Activated T-helper 1 cell treated with anti-CD3 and anti-CD28 coated beads, Interleukin-12 subunit alpha, Interleukin-12 subunit beta, Interleukin-2, Interleukin-4 antibody, amounts not matched to agents 30 ng/mL and 10 ng/mL and 1 ng/mL, durations not matched to agents 14 hours and 24 hours and 36 hours (primary cell): Measurements from ENCODE around the gene GADD45B. TPM values are rescaled to one million over a fixed set of nuclear protein-coding genes. Genes with fewer than 3 reads are reported as not detected.
"Not testable (repeated sequence)": the region's sequence is repeated elsewhere in the genome, so short reads cannot be mapped to it uniquely, and the experiment has no call there.

Source experiments
- DNase-seq: peaks from one replicate; pipeline ENCODE4 v3.0.0; 2021; ENCODE audit warnings: low spot score
- H3K27ac Mint-ChIP-seq: one replicate; pipeline ENCODE4 v1.8.0; 2021; ENCODE audit warnings: mild to moderate bottlenecking, mixed read lengths
- H3K27me3 Mint-ChIP-seq: one replicate; pipeline ENCODE4 v1.8.0; 2022; ENCODE audit warnings: mild to moderate bottlenecking, moderate library complexity, mixed read lengths; ENCODE audit not compliant: insufficient read depth
- H3K36me3 Mint-ChIP-seq: one replicate; pipeline ENCODE4 v1.8.0; 2021; ENCODE audit warnings: low read depth, mixed read lengths
- H3K4me1 Mint-ChIP-seq: one replicate; pipeline ENCODE4 v1.8.0; 2021; ENCODE audit warnings: low read depth, mixed read lengths
- H3K4me3 Mint-ChIP-seq: one replicate; pipeline ENCODE4 v1.8.0; 2021; ENCODE audit warnings: mild to moderate bottlenecking, moderate library complexity, mixed read lengths
- H3K9me3 Mint-ChIP-seq: one replicate; pipeline ENCODE4 v1.8.0; 2021; ENCODE audit warnings: mixed read lengths
- intact Hi-C: fragments of 100-400 bp; cut with micrococcal nuclease; formaldehyde crosslinking; loops from one replicate; pipeline ENCODE4 v1.15.1; 2024
- total RNA-seq: library from RNA; stranded (reverse); gene quantifications from 2 replicates; pipeline ENCODE4 v1.2.3, GENCODE V29; 2022

GADD45B gene
- total RNA-seq, 1 donor from 2014 or later = 129 TPM

GRCh38 chr19:2491130-2491801 is 15.3 kb downstream of the GADD45B start:
- Mint-ChIP-seq H3K27ac (no peak overlapping the region), H3K27me3 (peaks cover 51% of the 10 kb centered on the region), H3K9me3 (no peaks in the 10 kb centered on the region), H3K36me3 (no peaks in the 10 kb centered on the region), H3K4me3 (no peak overlapping the region), H3K4me1 (peaks cover 20% of the 10 kb centered on the region)
- DNase-seq = no peak
- intact Hi-C loops = no loop called here

GRCh38 chr19:2492870-2493269 is 16.9 kb downstream of the GADD45B start:
- peaks cover 22% of the 10 kb centered on the region for H3K4me1 Mint-ChIP-seq

DNA sequence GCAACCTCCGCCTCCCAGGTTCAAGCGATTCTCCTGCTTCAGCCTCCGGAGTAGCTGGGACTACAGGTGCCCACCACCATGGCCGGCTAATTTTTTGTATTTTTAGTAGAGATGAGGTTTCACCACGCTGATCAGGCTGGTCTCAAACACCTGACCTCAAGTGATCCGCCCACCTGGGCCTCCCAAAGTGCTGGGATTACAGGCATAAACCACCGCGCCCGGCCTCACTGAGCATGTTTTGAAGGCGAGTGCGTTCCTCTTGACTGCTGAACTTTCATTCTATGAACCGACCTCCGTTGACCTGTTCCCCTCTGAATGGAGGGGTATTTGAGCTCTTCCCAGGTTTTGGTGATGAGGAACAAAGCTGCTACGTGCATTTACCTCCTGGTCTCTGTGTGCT is 17.5 kb downstream of the GADD45B start:
- H3K4me3 Mint-ChIP-seq, intact Hi-C loops, H3K27ac Mint-ChIP-seq, DNase-seq, H3K36me3 Mint-ChIP-seq, H3K9me3 Mint-ChIP-seq: not testable (repeated sequence)
- H3K4me1 Mint-ChIP-seq = peaks cover 22% of the 10 kb centered on the region
- H3K27me3 Mint-ChIP-seq = peaks cover 39% of the 10 kb centered on the region

More at GRCh38 chr19:2492870-2493269, 16.9 kb downstream of the GADD45B start:
- DNase-seq = no peak
- Mint-ChIP-seq H3K9me3 (no peaks in the 10 kb centered on the region), H3K27ac (no peak overlapping the region), H3K27me3 (peaks cover 42% of the 10 kb centered on the region), H3K4me3 (no peak overlapping the region), H3K36me3 (no peaks in the 10 kb centered on the region)
- intact Hi-C loops = no loop called here

- no peaks in the 10 kb centered on the region for H3K9me3 Mint-ChIP-seq
- intact Hi-C loops = loop anchor here (2.0 kb wide), 1 partner anchor 13 kb away; no protein-coding TSS in a partner anchor
- H3K4me3 Mint-ChIP-seq = peak overlapping the region; percentile 50
- H3K27ac Mint-ChIP-seq = no peak overlapping the region
- no peaks in the 10 kb centered on the region for H3K36me3 Mint-ChIP-seq
- peaks cover 35% of the 10 kb centered on the region for H3K27me3 Mint-ChIP-seq
- H3K4me1 Mint-ChIP-seq = peaks cover 22% of the 10 kb centered on the region
- DNase-seq = no peak
These were observed 18.1 kb downstream of the GADD45B start for GRCh38 chr19:2494084-2494446.

- intact Hi-C loops = loop anchor here (2.0 kb wide), 1 partner anchor 14 kb away; no protein-coding TSS in a partner anchor
- Mint-ChIP-seq H3K4me3 (peak overlapping the region; percentile 59), H3K27ac (no peak overlapping the region), H3K4me1 (peaks cover 21% of the 10 kb centered on the region), H3K27me3 (peaks cover 32% of the 10 kb centered on the region), H3K9me3 (no peaks in the 10 kb centered on the region), H3K36me3 (no peaks in the 10 kb centered on the region)
- DNase-seq = peak; percentile 47
These were observed 18.7 kb downstream of the GADD45B start for GRCh38 chr19:2494447-2495129.

- Mint-ChIP-seq H3K4me3 (peak overlapping the region; percentile 22), H3K9me3 (no peaks in the 10 kb centered on the region), H3K36me3 (no peaks in the 10 kb centered on the region), H3K27me3 (peaks cover 29% of the 10 kb centered on the region), H3K27ac (no peak overlapping the region), H3K4me1 (peaks cover 18% of the 10 kb centered on the region)
- DNase-seq = no peak
- intact Hi-C loops = loop anchor here (2.0 kb wide), 1 partner anchor 14 kb away; no protein-coding TSS in a partner anchor
These were observed 19.3 kb downstream of the GADD45B start for GRCh38 chr19:2495130-2495641.

- peaks cover 26% of the 10 kb centered on the region for H3K27me3 Mint-ChIP-seq
- no peaks in the 10 kb centered on the region for H3K9me3 Mint-ChIP-seq
- no peak overlapping the region for H3K27ac Mint-ChIP-seq
- peak overlapping the region; percentile 49 for H3K4me3 Mint-ChIP-seq
- no peak for DNase-seq
- peaks cover 18% of the 10 kb centered on the region for H3K4me1 Mint-ChIP-seq
- intact Hi-C loops = loop anchor here (2.0 kb wide), 1 partner anchor 15 kb away; no protein-coding TSS in a partner anchor
- H3K36me3 Mint-ChIP-seq = no peaks in the 10 kb centered on the region
These were observed 19.9 kb downstream of the GADD45B start for GRCh38 chr19:2495651-2496316.

DNA sequence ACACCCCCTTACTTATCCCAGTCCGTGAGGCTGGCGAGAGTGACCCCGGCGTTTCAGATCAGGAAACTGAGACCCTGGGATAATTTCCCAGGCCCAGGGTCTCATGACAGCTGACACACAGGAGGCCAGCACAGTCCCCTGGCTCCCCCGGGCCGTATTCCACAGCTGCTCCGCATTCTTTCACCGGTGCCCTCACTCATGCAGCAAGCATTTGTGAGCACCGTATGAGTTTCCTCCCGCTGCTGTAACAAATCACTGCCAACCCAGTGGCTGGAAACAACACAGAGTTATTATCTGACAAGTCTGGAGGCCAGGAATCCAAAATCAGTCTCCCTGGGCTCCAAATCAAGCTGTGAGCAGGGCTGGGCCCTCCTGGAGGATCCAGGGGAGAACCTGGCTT is 21.3 kb downstream of the GADD45B start:
- Mint-ChIP-seq H3K4me3 (no peak overlapping the region), H3K27ac (no peak overlapping the region), H3K27me3 (peaks cover 17% of the 10 kb centered on the region), H3K4me1 (peaks cover 18% of the 10 kb centered on the region), H3K9me3 (no peaks in the 10 kb centered on the region), H3K36me3 (no peaks in the 10 kb centered on the region)
- DNase-seq = no peak
- intact Hi-C loops = no loop called here

GRCh38 chr19:2500156-2500555 is 24.2 kb downstream of the GADD45B start:
- no peak for DNase-seq
- no peaks in the 10 kb centered on the region for H3K9me3 Mint-ChIP-seq
- H3K4me1 Mint-ChIP-seq = peaks cover 22% of the 10 kb centered on the region
- intact Hi-C loops = no loop called here
- peaks cover 10% of the 10 kb centered on the region for H3K27me3 Mint-ChIP-seq
- no peaks in the 10 kb centered on the region for H3K36me3 Mint-ChIP-seq
- H3K27ac Mint-ChIP-seq = no peak overlapping the region
- H3K4me3 Mint-ChIP-seq = no peak overlapping the region

GRCh38 chr19:2500841-2501261 is 24.9 kb downstream of the GADD45B start:
- no peak for DNase-seq
- no peaks in the 10 kb centered on the region for H3K9me3 Mint-ChIP-seq
- peaks cover 10% of the 10 kb centered on the region for H3K27me3 Mint-ChIP-seq
- H3K27ac Mint-ChIP-seq = no peak overlapping the region
- H3K4me1 Mint-ChIP-seq = peaks cover 22% of the 10 kb centered on the region
- H3K4me3 Mint-ChIP-seq = no peak overlapping the region
- H3K36me3 Mint-ChIP-seq = no peaks in the 10 kb centered on the region
- intact Hi-C loops = no loop called here

GRCh38 chr19:2503521-2504109 is 27.7 kb downstream of the GADD45B start:
- H3K4me3 Mint-ChIP-seq = peak overlapping the region; percentile 45
- H3K27ac Mint-ChIP-seq = peak overlapping the region; percentile 74
- peaks cover 4% of the 10 kb centered on the region for H3K27me3 Mint-ChIP-seq
- H3K4me1 Mint-ChIP-seq = peaks cover 30% of the 10 kb centered on the region
- peak; percentile 43 for DNase-seq
- H3K36me3 Mint-ChIP-seq = no peaks in the 10 kb centered on the region
- H3K9me3 Mint-ChIP-seq = no peaks in the 10 kb centered on the region
- intact Hi-C loops = no loop called here

DNA sequence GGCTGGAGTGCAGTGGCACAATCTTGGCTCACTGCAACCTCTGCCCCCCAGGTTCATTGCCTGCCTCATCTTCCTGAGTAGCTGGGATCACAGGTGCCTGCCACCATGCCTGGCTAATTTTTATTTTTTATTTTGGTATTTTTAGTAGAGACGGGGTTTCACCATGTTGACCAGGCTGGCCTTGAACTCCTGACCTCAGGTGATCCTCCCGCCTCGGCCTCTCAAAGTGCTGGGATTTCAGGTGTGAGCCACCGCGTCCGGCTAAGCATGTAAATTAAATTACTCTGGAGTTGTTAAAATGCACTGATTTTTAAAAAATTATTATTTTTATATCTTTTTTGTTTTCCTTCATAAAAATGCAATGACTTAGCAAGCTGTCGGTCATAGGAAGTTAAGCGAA is 30.7 kb downstream of the GADD45B start:
- H3K9me3 Mint-ChIP-seq, DNase-seq, H3K36me3 Mint-ChIP-seq, H3K4me3 Mint-ChIP-seq, intact Hi-C loops, H3K27me3 Mint-ChIP-seq, H3K27ac Mint-ChIP-seq: not testable (repeated sequence)
- peaks cover 30% of the 10 kb centered on the region for H3K4me1 Mint-ChIP-seq
